LoVo (cell line): ENCODE data around the gene ERGIC3.

Experiments used
- DNase-seq: peaks from one replicate; pipeline ENCODE4 v3.0.0-alpha.2; 2016; ENCODE audit warnings: low spot score

The ERGIC3 gene

GRCh38 chr20:35561671-35562070, 19.8 kb downstream of the ERGIC3 start:
- DNase-seq = no peak

- no peak for DNase-seq
Measured at GRCh38 chr20:35562541-35563110, 20.7 kb downstream of the ERGIC3 start.

GRCh38 chr20:35563834-35564233, 22.0 kb downstream of the ERGIC3 start:
- DNase-seq = no peak

GRCh38 chr20:35564905-35565304, 23.0 kb downstream of the ERGIC3 start:
- DNase-seq = no peak

GRCh38 chr20:35568645-35569044, 26.8 kb downstream of the ERGIC3 start:
- peak; percentile 15 for DNase-seq

GRCh38 chr20:35571555-35571954, 29.7 kb downstream of the ERGIC3 start:
- no peak for DNase-seq

- DNase-seq = no peak
Measured at GRCh38 chr20:35572838-35573237, 31.0 kb downstream of the ERGIC3 start.

GRCh38 chr20:35575958-35576357, 34.1 kb downstream of the ERGIC3 start:
- peak; percentile 85 for DNase-seq

- no peak for DNase-seq
Measured at GRCh38 chr20:35576816-35577215, 34.9 kb downstream of the ERGIC3 start.

GRCh38 chr20:35578469-35578868, 36.6 kb downstream of the ERGIC3 start:
- no peak for DNase-seq

- no peak for DNase-seq
Measured at GRCh38 chr20:35579196-35579595, 37.3 kb downstream of the ERGIC3 start.

GRCh38 chr20:35582131-35582530, 40.3 kb downstream of the ERGIC3 start:
- no peak for DNase-seq

- no peak for DNase-seq
Measured at GRCh38 chr20:35582741-35583404, 41.0 kb downstream of the ERGIC3 start.

GRCh38 chr20:35583636-35584560, 42.0 kb downstream of the ERGIC3 start:
- DNase-seq = no peak

- DNase-seq = no peak
Measured at GRCh38 chr20:35586751-35587425, 45.0 kb downstream of the ERGIC3 start.

GRCh38 chr20:35587436-35587835, 45.6 kb downstream of the ERGIC3 start:
- DNase-seq = no peak

GRCh38 chr20:35588397-35588796, 46.5 kb downstream of the ERGIC3 start:
- no peak for DNase-seq

- no peak for DNase-seq
Measured at GRCh38 chr20:35592339-35592974, 50.6 kb downstream of the ERGIC3 start.

- DNase-seq = no peak
Measured at GRCh38 chr20:35595456-35595855, 53.6 kb downstream of the ERGIC3 start.

GRCh38 chr20:35595901-35596300, 54.0 kb downstream of the ERGIC3 start:
- DNase-seq = no peak

GRCh38 chr20:35597186-35597585, 55.3 kb downstream of the ERGIC3 start:
- DNase-seq = no peak

- DNase-seq = no peak
Measured at GRCh38 chr20:35598476-35598875, 56.6 kb downstream of the ERGIC3 start.
